GM18526 (cell line): Measurements from ENCODE around the gene MVB12B.

Experiments used
- POLR2A ChIP-seq: IDR thresholded peaks from 3 replicates; pipeline ENCODE4 v1.6.1; 2011; ENCODE audit not compliant: insufficient read length; ENCODE audit errors: extremely low read depth

The MVB12B gene

GRCh38 chr9:126522612-126523356, 196.2 kb downstream of the MVB12B start:
- no peak for TF ChIP-seq POLR2A

- TF ChIP-seq POLR2A = no peak
These were observed 197.0 kb downstream of the MVB12B start for GRCh38 chr9:126523611-126524111.

GRCh38 chr9:126524353-126525077, 197.9 kb downstream of the MVB12B start:
- TF ChIP-seq POLR2A = no peak

- no peak for TF ChIP-seq POLR2A
These were observed 199.8 kb downstream of the MVB12B start for GRCh38 chr9:126526218-126527108.

GRCh38 chr9:126527109-126527825, 200.6 kb downstream of the MVB12B start:
- TF ChIP-seq POLR2A = no peak

GRCh38 chr9:126528111-126528510, 201.5 kb downstream of the MVB12B start:
- TF ChIP-seq POLR2A = no peak

GRCh38 chr9:126528915-126529314, 202.3 kb downstream of the MVB12B start:
- TF ChIP-seq POLR2A = no peak

- no peak for TF ChIP-seq POLR2A
These were observed 204.5 kb downstream of the MVB12B start for GRCh38 chr9:126531035-126531571.

- no peak for TF ChIP-seq POLR2A
These were observed 205.0 kb downstream of the MVB12B start for GRCh38 chr9:126531591-126531990.

- no peak for TF ChIP-seq POLR2A
These were observed 205.4 kb downstream of the MVB12B start for GRCh38 chr9:126532019-126532462.

GRCh38 chr9:126532489-126532888, 205.9 kb downstream of the MVB12B start:
- TF ChIP-seq POLR2A = no peak

- no peak for TF ChIP-seq POLR2A
These were observed 206.6 kb downstream of the MVB12B start for GRCh38 chr9:126532951-126533925.

GRCh38 chr9:126533926-126534310, 207.3 kb downstream of the MVB12B start:
- no peak for TF ChIP-seq POLR2A
